UCSD-AML1 (cell line): ENCODE data around the gene TMED7.

Experiments
- DNase-seq: peaks from one replicate; lab custom pipeline; 2025; ENCODE audit not compliant: unreplicated experiment; lab: John Stamatoyannopoulos, UW

Gene TMED7

GRCh38 chr5:115584501-115584900 is 41.3 kb downstream of the TMED7 start:
- DNase-seq = no peak

GRCh38 chr5:115583474-115583873 is 42.4 kb downstream of the TMED7 start:
- DNase-seq = no peak

DNA sequence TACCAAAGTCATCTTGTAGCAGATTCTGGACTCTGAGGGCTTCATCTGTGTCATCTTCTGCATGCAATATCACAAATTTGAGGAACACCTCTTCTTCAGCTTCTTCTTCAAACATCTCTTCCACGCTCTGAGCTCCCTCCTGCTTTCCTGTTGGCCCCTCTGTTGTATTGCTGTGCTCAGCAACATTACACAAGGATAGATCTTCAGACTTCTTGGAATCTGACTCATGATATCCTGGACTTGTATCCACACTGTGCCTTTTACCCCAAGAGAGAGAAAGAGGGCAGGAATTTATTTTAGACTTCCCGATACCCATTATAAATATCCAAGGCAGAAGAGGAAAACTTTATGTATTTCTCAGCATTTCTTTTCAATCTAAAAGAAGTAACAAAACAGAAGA is 44.9 kb downstream of the TMED7 start:
- no peak for DNase-seq

- no peak for DNase-seq
Measured at GRCh38 chr5:115579747-115580173, 46.1 kb downstream of the TMED7 start.

DNA sequence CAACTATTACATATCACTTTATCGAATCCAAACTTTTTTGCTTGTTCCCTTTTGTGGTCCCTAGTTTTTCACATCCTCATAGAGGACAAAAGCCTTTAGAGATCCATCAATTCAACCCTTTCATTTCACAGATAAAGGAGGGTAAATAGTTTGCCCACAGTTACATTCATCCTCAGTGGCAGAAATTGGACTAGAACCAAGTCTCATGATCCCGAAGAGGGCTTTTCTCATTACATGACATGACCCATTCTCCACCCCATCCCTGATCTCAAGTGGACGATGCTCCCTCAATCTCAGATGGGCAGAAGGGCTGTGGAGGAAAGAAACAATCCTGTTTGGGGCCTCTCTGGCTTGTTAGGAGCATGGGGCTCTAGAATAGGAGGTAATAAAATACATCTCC is 46.6 kb downstream of the TMED7 start:
- DNase-seq = no peak

- DNase-seq = no peak
Measured at GRCh38 chr5:115578657-115579056, 47.2 kb downstream of the TMED7 start.

DNA sequence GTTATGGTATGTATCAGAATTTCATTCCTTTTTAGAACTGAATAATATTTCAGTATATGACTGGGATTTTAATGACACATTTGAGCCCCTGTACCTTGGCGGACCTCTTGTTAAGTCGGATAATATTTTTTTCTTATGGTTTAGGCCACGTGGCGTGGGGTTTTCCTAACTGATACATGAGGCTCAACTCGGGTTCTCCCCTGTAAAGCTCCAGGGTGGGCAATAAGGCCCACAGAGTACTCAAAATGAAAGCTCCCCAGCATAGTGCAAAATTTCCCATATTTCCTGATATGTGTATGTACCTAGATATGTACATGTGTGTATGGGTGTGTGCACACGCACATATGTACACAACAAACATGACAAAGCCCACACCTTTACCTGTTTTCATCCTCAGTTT is 48.1 kb downstream of the TMED7 start:
- no peak for DNase-seq

- no peak for DNase-seq
Measured at GRCh38 chr5:115577329-115577728, 48.5 kb downstream of the TMED7 start.

GRCh38 chr5:115575167-115576070 is 50.4 kb downstream of the TMED7 start:
- DNase-seq = no peak

DNA sequence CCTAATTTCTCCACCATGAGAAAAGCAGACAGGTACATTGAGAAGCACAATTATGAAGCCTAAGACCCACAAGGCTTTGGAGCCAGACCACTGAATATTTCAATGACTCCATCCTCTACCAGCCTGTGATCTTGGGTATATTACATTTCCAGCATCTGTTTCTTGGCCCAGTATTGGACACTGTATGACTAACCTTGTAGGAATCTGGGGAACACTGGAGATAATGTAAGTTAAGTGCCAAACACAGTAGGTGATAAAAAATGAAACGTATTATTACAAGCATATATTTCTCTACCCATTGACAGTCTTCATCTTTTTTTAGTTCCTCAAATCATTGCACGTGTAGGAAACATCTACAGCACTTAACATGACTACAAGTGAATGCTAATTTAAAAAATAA is 52.7 kb downstream of the TMED7 start:
- no peak for DNase-seq

DNA sequence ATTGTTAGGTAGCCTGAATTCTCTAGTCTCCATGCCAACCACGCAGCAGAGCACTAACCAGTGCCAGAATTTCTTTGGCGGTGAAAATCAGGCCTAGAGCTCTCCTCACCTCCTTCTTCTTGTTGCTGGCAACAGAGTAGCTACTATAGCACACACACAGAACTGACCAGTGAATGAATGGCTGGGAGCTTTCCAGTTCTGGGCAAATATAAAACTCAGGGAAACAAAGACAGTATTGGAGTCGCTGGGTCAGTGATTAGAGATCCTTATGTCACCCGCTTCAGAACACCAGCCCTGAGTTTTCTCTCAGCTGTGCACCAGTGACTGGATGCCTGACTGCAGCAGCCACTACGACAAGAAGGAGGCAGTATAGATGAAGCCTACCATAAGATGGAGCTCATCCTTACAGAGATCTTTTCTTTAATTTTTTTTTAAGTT is 54.4 kb downstream of the TMED7 start:
- DNase-seq = no peak

DNA sequence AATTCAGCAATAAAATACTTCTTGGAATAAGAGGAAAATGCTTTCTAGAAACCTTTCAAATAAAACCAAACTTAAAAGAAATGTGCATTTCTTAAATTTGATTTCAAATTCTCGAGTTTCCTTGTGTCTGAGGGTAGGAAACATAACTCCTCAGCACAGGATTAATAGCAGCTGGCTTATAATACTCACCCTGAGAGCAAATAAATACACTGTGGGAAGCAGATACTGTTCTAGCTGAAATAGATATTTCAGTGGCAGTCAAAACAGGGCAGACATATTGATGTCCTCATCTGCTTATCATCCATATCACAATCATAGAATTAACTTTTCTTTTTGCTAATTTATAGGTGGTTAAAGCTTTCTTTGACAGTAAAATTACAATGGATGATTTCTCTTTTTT is 57.2 kb downstream of the TMED7 start:
- DNase-seq = no peak

DNA sequence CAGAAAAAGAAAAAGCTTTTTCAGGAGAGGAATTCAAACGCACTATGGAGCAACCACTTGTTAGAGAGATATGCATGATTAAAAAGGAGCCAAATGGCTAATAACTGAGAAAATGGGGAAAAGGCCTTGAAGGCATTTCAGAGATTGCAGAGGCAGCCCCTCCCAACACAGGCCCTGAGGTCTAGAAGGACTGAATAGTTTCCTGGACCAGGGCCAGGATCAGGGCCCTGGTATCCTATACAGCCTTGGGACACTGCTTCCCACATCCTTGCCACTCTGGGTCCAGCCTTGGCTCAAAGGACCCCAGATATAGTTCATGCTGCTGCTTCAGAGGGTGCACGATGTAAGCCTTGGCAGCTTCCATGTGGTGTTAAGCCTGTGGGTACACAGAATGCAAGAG is 60.6 kb downstream of the TMED7 start:
- no peak for DNase-seq
